ENCODE data around the gene SNRNP40.
A peak's percentile ranks its signal among the peaks of the same experiment; 100 is the strongest.
"Not testable (repeated sequence)": the region's sequence is repeated elsewhere in the genome, so short reads cannot be mapped to it uniquely, and the experiment has no call there.

Gene SNRNP40

GRCh38 chr1:31296486-31297276 is at the start of gene SNRNP40, which contains the start of gene ZCCHC17:
Gene SNRNP40 (minus strand): TSS chr1:31296788. CDS start chr1:31296751, 37 bp downstream.
Gene ZCCHC17 (plus strand): TSS chr1:31297032. CDS start chr1:31310099, 13,067 bp downstream.
- peak; percentile 99 for DNase-seq (ENCODE audit: low spot score)

DNA sequence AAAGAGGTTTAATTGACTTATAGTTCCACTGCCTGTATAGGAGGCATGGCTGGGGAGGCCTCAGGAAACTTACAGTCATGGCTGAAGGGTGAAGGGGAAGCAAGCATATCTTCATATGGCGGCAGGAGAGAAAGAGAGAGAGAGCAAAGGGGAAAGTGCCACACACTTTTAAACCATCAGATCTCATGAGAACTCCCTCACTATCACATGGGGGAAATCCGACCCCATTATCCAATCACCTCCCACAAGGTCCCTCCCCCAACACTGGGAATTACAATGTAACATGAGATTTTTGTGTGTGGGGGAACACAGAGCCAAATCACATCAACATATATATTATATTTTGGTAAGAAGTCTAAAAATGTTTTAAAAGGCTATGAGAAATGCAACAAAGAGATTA is 49.0 kb upstream of the SNRNP40 start:
- DNase-seq (ENCODE audit: low spot score): no peak

- no peak for DNase-seq (ENCODE audit: low spot score)
Observed at GRCh38 chr1:31344503-31344902, 47.9 kb upstream of the SNRNP40 start.

GRCh38 chr1:31336687-31337467 is 40.3 kb upstream of the SNRNP40 start:
- DNase-seq (ENCODE audit: low spot score): peak; percentile 23

- peak; percentile 88 for DNase-seq (ENCODE audit: low spot score)
Observed at GRCh38 chr1:31335007-31335406, 38.4 kb upstream of the SNRNP40 start.

DNA sequence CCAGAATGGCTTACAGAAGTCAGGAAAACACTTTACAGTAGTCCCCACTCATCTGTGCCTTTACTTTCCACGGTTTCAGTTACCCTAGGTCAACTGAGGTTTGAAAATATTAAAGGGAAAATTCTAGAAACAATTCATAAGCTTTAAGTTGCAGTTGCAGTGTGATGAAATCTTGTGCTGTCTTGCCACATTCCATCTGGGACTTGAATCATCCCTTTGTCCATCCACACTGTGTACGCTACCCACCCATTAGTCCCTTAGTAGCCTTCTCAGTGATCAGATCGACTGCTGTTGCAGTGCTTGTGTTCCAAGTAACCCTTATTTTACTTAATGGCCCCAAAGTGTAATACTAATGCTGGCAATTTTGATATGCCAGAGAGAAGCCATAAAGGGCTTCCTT is 30.8 kb upstream of the SNRNP40 start:
- no peak for DNase-seq (ENCODE audit: low spot score)

DNA sequence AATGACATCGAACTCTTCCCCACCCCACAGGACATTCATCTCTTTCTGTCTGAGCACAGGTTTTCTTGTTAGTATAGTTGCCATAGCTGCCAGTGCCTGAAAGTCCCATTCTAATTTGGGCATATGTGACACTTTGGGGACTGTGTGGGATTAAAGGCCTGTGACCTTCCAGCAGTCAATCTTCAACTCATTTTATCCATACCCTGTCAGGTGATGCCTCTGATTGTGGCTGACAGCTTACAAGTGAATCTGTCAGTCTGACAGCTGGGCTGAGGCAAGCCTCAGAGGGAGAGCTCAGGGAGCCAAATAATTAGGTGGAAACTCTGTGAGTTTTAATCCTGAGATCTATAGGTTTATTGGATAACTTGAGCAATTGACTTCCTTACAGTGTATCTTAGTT is 29.9 kb upstream of the SNRNP40 start:
- no peak for DNase-seq (ENCODE audit: low spot score)

DNA sequence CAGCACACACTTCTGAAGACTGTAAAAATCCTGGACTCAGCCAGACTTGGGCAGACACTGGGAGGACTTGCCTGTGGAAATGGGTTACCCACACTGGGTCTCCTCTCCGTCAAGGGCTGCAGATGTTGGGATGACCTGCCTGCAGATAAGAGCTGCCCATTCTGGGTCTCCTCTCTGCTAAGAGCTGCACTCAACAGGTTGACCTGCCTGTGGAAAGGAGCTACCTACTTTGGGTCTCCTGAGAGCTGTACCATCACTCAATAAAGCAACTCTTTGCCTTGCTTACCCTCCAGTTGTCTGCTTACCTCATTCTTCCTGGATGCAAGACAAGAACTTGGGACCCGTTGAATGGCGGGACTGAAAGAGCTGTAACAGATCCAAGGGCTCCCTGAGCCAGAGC is 28.4 kb upstream of the SNRNP40 start:
- no peak for DNase-seq (ENCODE audit: low spot score)

GRCh38 chr1:31324093-31324492 is 27.5 kb upstream of the SNRNP40 start:
- no peak for DNase-seq (ENCODE audit: low spot score)

GRCh38 chr1:31318146-31318545 is 21.6 kb upstream of the SNRNP40 start:
- DNase-seq (ENCODE audit: low spot score): no peak

- DNase-seq (ENCODE audit: low spot score): no peak
Observed at GRCh38 chr1:31315902-31316301, 19.3 kb upstream of the SNRNP40 start.

DNA sequence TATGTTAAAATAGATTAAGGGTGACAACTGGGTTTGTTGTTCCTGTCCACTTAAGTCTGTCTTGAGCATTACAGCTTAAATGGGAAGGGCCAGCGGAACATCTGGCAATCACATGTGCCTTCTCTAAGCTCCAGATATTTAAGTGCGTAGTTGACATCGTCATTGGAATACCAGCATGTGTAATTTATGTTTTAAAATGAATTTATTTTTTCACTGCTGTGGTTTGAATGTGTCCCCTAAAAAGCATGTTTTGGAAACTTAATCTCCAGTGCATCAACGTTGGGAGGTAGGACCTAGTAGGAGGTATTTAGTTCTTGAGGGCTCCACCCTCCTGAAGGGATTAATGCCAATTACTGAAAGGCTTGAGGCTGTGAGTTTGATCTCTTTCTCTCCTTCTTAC is 13.6 kb upstream of the SNRNP40 start:
- no peak for DNase-seq (ENCODE audit: low spot score)

GRCh38 chr1:31308036-31308435 is 11.4 kb upstream of the SNRNP40 start:
- no peak for DNase-seq (ENCODE audit: low spot score)

GRCh38 chr1:31306278-31306677 is 9.7 kb upstream of the SNRNP40 start:
- no peak for DNase-seq (ENCODE audit: low spot score)

- no peak for DNase-seq (ENCODE audit: low spot score)
Observed at GRCh38 chr1:31302709-31303441, 6.3 kb upstream of the SNRNP40 start.

GRCh38 chr1:31300193-31300592 is 3.6 kb upstream of the SNRNP40 start:
- DNase-seq (ENCODE audit: low spot score): no peak

- no peak for DNase-seq (ENCODE audit: low spot score)
Observed at GRCh38 chr1:31299365-31299764, 2.8 kb upstream of the SNRNP40 start.

- DNase-seq (ENCODE audit: low spot score): peak; percentile 8
Observed at GRCh38 chr1:31297277-31298247, 974 bp upstream of the SNRNP40 start.

DNA sequence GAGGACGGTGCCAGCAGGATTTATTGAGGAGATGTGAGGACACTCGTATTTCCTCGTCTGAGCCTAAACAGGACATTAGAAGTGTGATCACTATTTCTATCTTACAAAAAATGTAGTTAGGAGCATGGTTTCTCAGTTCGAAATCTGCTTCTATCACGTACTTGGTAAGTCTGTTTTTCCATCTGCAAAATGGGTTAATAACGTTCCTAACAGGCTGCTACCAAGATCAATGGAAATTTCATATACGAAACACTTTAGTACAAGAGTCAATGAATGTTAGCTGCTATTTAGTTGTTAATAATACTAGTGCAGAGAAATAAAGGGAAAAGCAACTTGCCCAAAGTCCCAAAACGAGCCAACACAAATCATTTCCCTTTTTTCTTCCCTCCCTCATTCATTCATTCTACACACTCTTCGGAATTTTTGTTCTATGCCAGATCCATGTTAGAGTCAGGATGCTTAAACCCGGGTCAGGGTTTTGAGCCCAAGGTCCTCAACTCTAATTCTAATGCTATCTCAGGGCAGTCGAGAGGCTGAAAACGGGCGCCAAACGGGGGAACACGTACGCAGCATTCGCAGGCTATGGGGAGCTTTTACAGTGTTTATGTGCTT is 608 bp downstream of the SNRNP40 start:
- DNase-seq (ENCODE audit: low spot score): no peak

GRCh38 chr1:31289021-31289420 is 7.6 kb downstream of the SNRNP40 start:
- DNase-seq (ENCODE audit: low spot score): no peak

GRCh38 chr1:31287791-31288190 is 8.8 kb downstream of the SNRNP40 start:
- not testable (repeated sequence) for DNase-seq (ENCODE audit: low spot score)

Measured in cerebellar cortex (tissue), 1 donor.